Activated gamma-delta T cell (primary cell): ENCODE data around the gene CDADC1.
A peak's percentile ranks its signal among the peaks of the same experiment; 100 is the strongest.

ENCODE experiments used
- DNase-seq: peaks from one replicate; lab custom pipeline; 2025; lab: John Stamatoyannopoulos, UW
- total RNA-seq, 2 donors: gene quantifications; one replicate each; lab custom pipeline; 2026; lab: John Stamatoyannopoulos, UW

The CDADC1 gene
- total RNA-seq: 17.5 to 19.1 reads per million in 2 donors

GRCh38 chr13:49247643-49248621 lies at the start of gene CDADC1:
Gene CDADC1 (plus strand): TSS chr13:49247925. CDS start chr13:49248038, 113 bp downstream.
- peak; percentile 67 for DNase-seq

- no peak for DNase-seq
Observed at GRCh38 chr13:49206641-49207040, 41.1 kb upstream of the CDADC1 start.

- DNase-seq: no peak
Observed at GRCh38 chr13:49208619-49209018, 39.1 kb upstream of the CDADC1 start.

GRCh38 chr13:49210114-49210513 lies 37.6 kb upstream of the CDADC1 start:
- no peak for DNase-seq

GRCh38 chr13:49210669-49211068 lies 37.1 kb upstream of the CDADC1 start:
- no peak for DNase-seq

GRCh38 chr13:49213539-49213938 lies 34.2 kb upstream of the CDADC1 start:
- no peak for DNase-seq

GRCh38 chr13:49213997-49214916 lies 33.5 kb upstream of the CDADC1 start:
- no peak for DNase-seq

- no peak for DNase-seq
Observed at GRCh38 chr13:49214917-49215376, 32.8 kb upstream of the CDADC1 start.

GRCh38 chr13:49216334-49216733 lies 31.4 kb upstream of the CDADC1 start:
- no peak for DNase-seq

- DNase-seq: no peak
Observed at GRCh38 chr13:49217962-49218492, 29.7 kb upstream of the CDADC1 start.

- peak; percentile 3 for DNase-seq
Observed at GRCh38 chr13:49218493-49219051, 29.2 kb upstream of the CDADC1 start.

GRCh38 chr13:49219647-49220035 lies 28.1 kb upstream of the CDADC1 start:
- DNase-seq: no peak

GRCh38 chr13:49220036-49220855 lies 27.5 kb upstream of the CDADC1 start, which contains the start of gene MLNR:
Gene MLNR (plus strand): TSS chr13:49220338. CDS start chr13:49220338, 0 bp downstream.
- peak; percentile 16 for DNase-seq

- peak; percentile 9 for DNase-seq
Observed at GRCh38 chr13:49220856-49221589, 26.7 kb upstream of the CDADC1 start.

- DNase-seq: no peak
Observed at GRCh38 chr13:49221590-49221965, 26.1 kb upstream of the CDADC1 start.

- no peak for DNase-seq
Observed at GRCh38 chr13:49225223-49226042, 22.3 kb upstream of the CDADC1 start.

- no peak for DNase-seq
Observed at GRCh38 chr13:49226613-49227012, 21.1 kb upstream of the CDADC1 start.

- DNase-seq: no peak
Observed at GRCh38 chr13:49234741-49235140, 13.0 kb upstream of the CDADC1 start.

GRCh38 chr13:49235856-49236431 lies 11.8 kb upstream of the CDADC1 start:
- no peak for DNase-seq
